GM10248 (cell line): Measurements from ENCODE around the gene SIRT2.
"Not testable (repeated sequence)": the region's sequence is repeated elsewhere in the genome, so short reads cannot be mapped to it uniquely, and the experiment has no call there.

Experiments
- CTCF ChIA-PET: fragments of 300-600 bp; sonication (Branson Sonifier 250); formaldehyde crosslinking; extraction: SDS; loops from one replicate; lab custom pipeline; 2021; ENCODE audit warnings: antibody characterized with exemption; lab: Yijun Ruan, JAX
- POLR2A ChIA-PET: fragments of 350-650 bp; sonication (Branson Sonifier 250); formaldehyde crosslinking; extraction: SDS; loops from one replicate; lab custom pipeline; 2020; ENCODE audit warnings: antibody characterized with exemption; lab: Yijun Ruan, JAX
- DNase-seq: peaks from one replicate; pipeline ENCODE4 v3.0.0; 2012; ENCODE audit errors: extremely low spot score
- CTCF ChIP-seq: IDR thresholded peaks from 2 replicates; pipeline ENCODE4 v1.5.1; 2012; ENCODE audit warnings: mild to moderate bottlenecking, low read depth; ENCODE audit errors: extremely low read depth, missing control alignments, control extremely low read depth

SIRT2 gene

DNA sequence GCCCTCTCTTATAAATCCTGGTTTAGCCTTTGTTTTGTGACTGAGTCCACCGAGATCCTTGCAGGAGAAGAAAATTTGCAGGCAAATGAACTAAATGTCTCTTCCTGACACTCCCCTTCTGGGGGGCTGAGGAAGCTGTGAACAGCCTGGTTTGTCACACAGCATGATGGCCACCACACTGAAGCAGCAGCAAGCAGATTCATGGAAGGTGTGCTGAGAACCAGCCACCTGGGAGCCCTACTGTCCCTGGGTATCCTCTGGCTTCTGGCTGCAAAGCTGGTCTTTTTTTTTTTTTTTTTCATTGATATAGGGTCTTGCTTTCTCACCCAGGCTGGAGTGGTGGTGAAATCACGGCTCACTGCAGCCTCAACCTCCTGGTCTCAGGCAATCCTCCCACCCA is 42.6 kb upstream of the SIRT2 start:
- ChIA-PET POLR2A (interaction anchor here (0.6 kb wide), 1 partner anchor 36 kb away, joined by 3 read pairs; no protein-coding TSS in a partner anchor), CTCF (interaction anchor here (1.0 to 2.5 kb wide), 2 partner anchors 10 to 12 kb away, joined by 3 to 8 read pairs; partner anchors contain the start of genes MRPS12 and SARS2)
- DNase-seq: peak; percentile 2
- TF ChIP-seq CTCF: no peak

GRCh38 chr19:38941466-38941865 is 42.0 kb upstream of the SIRT2 start:
- ChIA-PET POLR2A (interaction anchor here (0.6 kb wide), 1 partner anchor 36 kb away, joined by 3 read pairs; no protein-coding TSS in a partner anchor), CTCF (interaction anchor here (0.8 to 2.5 kb wide), 3 partner anchors 8 to 11 kb away, joined by 3 to 16 read pairs (median 13); partner anchors contain the start of genes MRPS12 and SARS2)
- DNase-seq: not testable (repeated sequence)

DNA sequence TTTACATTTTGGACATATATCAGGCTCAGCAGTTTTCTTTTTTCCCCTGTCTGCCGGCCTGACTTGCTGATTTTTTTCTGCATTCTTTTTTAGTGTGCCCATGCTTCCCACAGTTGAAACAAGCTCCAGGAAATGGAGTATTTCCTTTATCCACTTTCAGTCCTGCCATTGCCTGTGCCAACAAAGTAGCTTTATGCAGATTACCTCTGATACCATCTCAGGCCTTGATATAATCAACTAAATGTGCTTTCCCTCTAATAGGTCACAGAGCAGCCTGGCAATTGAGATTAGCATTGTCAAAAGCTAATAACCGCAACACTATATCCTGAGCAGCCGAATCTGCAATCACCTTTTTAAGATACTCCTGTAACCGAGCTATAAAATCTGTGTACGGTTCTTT is 40.5 kb upstream of the SIRT2 start:
- no peak for DNase-seq
- CTCF ChIA-PET: interaction anchor here (0.9 to 2.5 kb wide), 4 partner anchors 9 to 537 kb away, joined by 3 to 16 read pairs (median 8); partner anchors contain the start of genes FAM98C, MRPS12 and SARS2
- TF ChIP-seq CTCF: no peak
- POLR2A ChIA-PET: no interaction called here

GRCh38 chr19:38933544-38933943 is 34.1 kb upstream of the SIRT2 start:
- ChIA-PET POLR2A (interaction anchor here (0.7 kb wide), 1 partner anchor 565 kb away, joined by 3 read pairs; the partner anchor contains the start of gene DLL3), CTCF (interaction anchor here (0.6 to 4.7 kb wide), 10 partner anchors 8 to 531 kb away, joined by 3 to 26 read pairs (median 4); partner anchors contain the start of gene FAM98C)
- no peak for DNase-seq
- no peak for TF ChIP-seq CTCF

DNA sequence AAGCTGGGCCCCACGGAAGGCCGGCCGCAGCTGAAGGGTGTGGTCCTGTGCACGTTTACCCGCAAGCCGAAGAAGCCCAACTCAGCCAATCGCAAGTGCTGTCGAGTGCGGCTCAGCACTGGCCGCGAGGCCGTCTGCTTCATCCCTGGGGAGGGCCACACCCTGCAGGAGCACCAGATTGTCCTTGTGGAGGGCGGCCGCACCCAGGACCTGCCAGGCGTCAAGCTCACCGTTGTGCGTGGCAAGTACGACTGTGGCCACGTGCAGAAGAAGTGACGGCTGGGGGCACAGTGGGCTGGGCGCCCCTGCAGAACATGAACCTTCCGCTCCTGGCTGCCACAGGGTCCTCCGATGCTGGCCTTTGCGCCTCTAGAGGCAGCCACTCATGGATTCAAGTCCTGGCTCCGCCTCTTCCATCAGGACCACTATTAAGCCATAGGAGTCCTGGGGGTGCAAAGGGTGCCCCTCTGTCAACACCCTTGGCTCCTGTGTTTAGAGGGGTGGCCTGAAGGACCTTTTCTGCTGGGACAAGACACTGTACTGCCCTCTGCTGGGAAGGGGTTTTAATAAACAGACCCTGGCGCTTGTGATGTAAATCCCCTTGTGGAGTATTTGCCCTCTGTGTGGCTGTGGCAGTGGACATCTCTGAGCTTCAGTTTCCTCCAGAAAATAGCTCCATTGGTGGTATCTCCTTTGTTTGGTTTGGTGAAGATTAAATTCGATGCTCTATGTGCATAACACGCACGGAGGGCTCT is 33.2 kb upstream of the SIRT2 start:
- no peak for DNase-seq
- ChIA-PET POLR2A (no interaction called here), CTCF (interaction anchor here (0.6 to 4.7 kb wide), 14 partner anchors 9 to 530 kb away, joined by 3 to 26 read pairs (median 4); partner anchors contain the start of gene FAM98C)
- TF ChIP-seq CTCF: peak; percentile 36

DNA sequence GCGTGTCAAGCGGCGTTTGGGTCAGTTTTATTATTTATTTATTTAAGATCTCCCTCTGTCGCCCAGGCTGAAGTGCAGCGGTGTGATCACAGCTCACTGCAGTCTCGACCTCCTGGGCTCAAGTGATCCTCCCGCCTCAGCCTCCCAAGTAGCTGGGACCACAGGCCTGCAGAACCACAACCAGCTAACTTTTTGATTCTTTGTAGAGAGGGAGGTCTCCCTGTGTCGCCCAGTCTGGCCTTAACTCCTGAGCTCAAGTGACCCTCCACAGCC is 32.0 kb upstream of the SIRT2 start:
- TF ChIP-seq CTCF: no peak
- POLR2A ChIA-PET: no interaction called here
- no peak for DNase-seq
- CTCF ChIA-PET: interaction anchor here (0.9 to 4.7 kb wide), 19 partner anchors 9 to 528 kb away, joined by 3 to 26 read pairs (median 5); partner anchors contain the start of gene FAM98C
